A549 (cell line): ENCODE data around the gene MED6.

Experiments
- CTCF ChIP-seq: fragments of >200 bp; sonication (Bioruptor Twin); formaldehyde crosslinking; IDR thresholded peaks from 3 replicates; pipeline ENCODE4 v1.5.1; 2016
- JUNB ChIP-seq: fragments of >200 bp; sonication (Bioruptor Twin); formaldehyde crosslinking; IDR thresholded peaks from 2 replicates; pipeline ENCODE4 v1.6.1; 2016
- USF2 ChIP-seq: fragments of 450-650 bp; IDR thresholded peaks from 2 replicates; pipeline ENCODE4 v1.6.1; 2014; ENCODE audit warnings: antibody characterized with exemption
- ZNF302 ChIP-seq: fragments of 250-450 bp; sonication (Bioruptor Pico); IDR thresholded peaks from 2 replicates; pipeline ENCODE4 v1.9.0; 2021; ENCODE audit warnings: inconsistent platforms, mild to moderate bottlenecking, moderate library complexity

DNA sequence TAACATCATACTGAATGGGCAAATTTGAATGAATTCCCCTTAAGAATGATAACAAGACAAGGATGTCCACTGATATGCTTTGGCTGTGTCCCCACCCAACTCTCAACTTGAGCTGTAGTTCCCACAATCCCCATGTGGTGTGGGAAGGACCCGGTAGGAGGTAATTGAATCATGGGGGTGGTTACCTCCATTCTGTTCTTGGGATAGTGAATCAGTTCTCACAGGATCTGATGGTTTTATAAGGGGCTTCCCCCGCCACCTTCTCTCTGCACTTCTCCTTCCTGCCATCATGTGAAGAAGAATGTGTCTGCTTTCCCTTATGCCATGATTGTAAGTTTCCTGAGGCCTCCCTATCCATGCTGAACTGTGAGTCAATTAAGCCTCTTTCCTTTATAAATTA lies 29.3 kb downstream of the MED6 start:
- TF ChIP-seq CTCF (no peak), ZNF302 (CRISPR knock-in tag) (no peak), USF2 (no peak), JUNB (no peak)
